Neural progenitor cell (in vitro differentiated cells): Measurements from ENCODE around the gene TGFB1. TPM values are rescaled to one million over a fixed set of nuclear protein-coding genes. Genes with fewer than 3 reads are reported as not detected.

Experiments
- DNase-seq: peaks from one replicate; pipeline ENCODE4 v3.0.0-alpha.2; 2016; ENCODE audit warnings: low spot score
- H2AFZ ChIP-seq: fragments of 200-600 bp; sonication (generic); replicated peaks from 2 replicates; pipeline ENCODE4 v1.6.1; 2016; ENCODE audit warnings: antibody characterized with exemption
- H3F3A ChIP-seq: fragments of 200-600 bp; sonication (generic); 2 replicates; pipeline ENCODE4 v1.6.1; 2016; ENCODE audit warnings: antibody characterized with exemption, low read depth
- H3K27ac ChIP-seq: fragments of 200-600 bp; sonication (generic); 2 replicates; pipeline ENCODE4 v1.5.1; 2016; ENCODE audit warnings: mild to moderate bottlenecking
- H3K27me3 ChIP-seq: fragments of 200-600 bp; sonication (generic); 2 replicates; pipeline ENCODE4 v1.6.1; 2016; ENCODE audit warnings: mild to moderate bottlenecking, moderate library complexity
- H3K36me3 ChIP-seq: fragments of 200-600 bp; sonication (generic); 2 replicates; pipeline ENCODE4 v1.5.1; 2016
- H3K4me1 ChIP-seq: fragments of 200-600 bp; sonication (generic); 2 replicates; pipeline ENCODE4 v1.6.1; 2016; ENCODE audit warnings: mixed run types
- H3K4me2 ChIP-seq: fragments of 200-600 bp; sonication (generic); 2 replicates; pipeline ENCODE4 v1.6.1; 2016
- H3K4me3 ChIP-seq: fragments of 200-600 bp; sonication (generic); 2 replicates; pipeline ENCODE4 v1.5.1; 2016
- H3K79me2 ChIP-seq: fragments of 200-600 bp; sonication (generic); 2 replicates; pipeline ENCODE4 v1.6.1; 2016; ENCODE audit warnings: low read depth
- H3K9ac ChIP-seq: fragments of 200-600 bp; sonication (generic); 2 replicates; pipeline ENCODE4 v1.6.1; 2016
- H3K9me3 ChIP-seq: fragments of 200-600 bp; sonication (generic); 2 replicates; pipeline ENCODE4 v1.5.1; 2016; ENCODE audit warnings: low read depth
- H4K20me1 ChIP-seq: fragments of 200-600 bp; sonication (generic); 2 replicates; pipeline ENCODE4 v1.6.1; 2016; ENCODE audit warnings: low read depth
- H3K27ac Mint-ChIP-seq: 3 replicates; pipeline ENCODE4 v1.8.0; 2021; ENCODE audit warnings: mixed read lengths
- H3K27me3 Mint-ChIP-seq: 2 replicates; pipeline ENCODE4 v1.8.0; 2022; ENCODE audit warnings: low read depth, mild to moderate bottlenecking, inconsistent platforms, moderate library complexity, mixed read lengths; ENCODE audit not compliant: insufficient read depth
- H3K36me3 Mint-ChIP-seq: 3 replicates; pipeline ENCODE4 v1.8.0; 2021; ENCODE audit warnings: mixed read lengths
- H3K4me1 Mint-ChIP-seq: 3 replicates; pipeline ENCODE4 v1.8.0; 2021; ENCODE audit warnings: mixed read lengths
- H3K4me3 Mint-ChIP-seq: 3 replicates; pipeline ENCODE4 v1.8.0; 2021; ENCODE audit warnings: mild to moderate bottlenecking, moderate library complexity, mixed read lengths
- H3K9me3 Mint-ChIP-seq: 3 replicates; pipeline ENCODE4 v1.8.0; 2020; ENCODE audit warnings: mixed read lengths
- EZH2 ChIP-seq: fragments of 200-600 bp; sonication (generic); IDR thresholded peaks from 2 replicates; pipeline ENCODE4 v1.6.1; 2017; ENCODE audit warnings: antibody characterized with exemption, mild to moderate bottlenecking, moderate library complexity
- EZH2phosphoT487 ChIP-seq: fragments of 200-600 bp; sonication (generic); IDR thresholded peaks from 2 replicates; pipeline ENCODE4 v1.6.1; 2017; ENCODE audit warnings: antibody characterized with exemption
- total RNA-seq: library from RNA; depleted of rRNA; stranded (reverse); fragments of >200 nt; gene quantifications from 2 replicates; pipeline ENCODE4 v1.2.3, GENCODE V29; 2015; ENCODE audit warnings: low replicate concordance
- TF ChIP-seq, protein P1 (sequence below): fragments of 200-600 bp; sonication (generic); IDR thresholded peaks from 2 replicates; pipeline ENCODE4 v1.5.1; 2017; ENCODE audit warnings: antibody characterized with exemption, mild to moderate bottlenecking

The TGFB1 gene
- total RNA-seq, 1 donor from 2014 or later = 0.65 TPM

DNA sequence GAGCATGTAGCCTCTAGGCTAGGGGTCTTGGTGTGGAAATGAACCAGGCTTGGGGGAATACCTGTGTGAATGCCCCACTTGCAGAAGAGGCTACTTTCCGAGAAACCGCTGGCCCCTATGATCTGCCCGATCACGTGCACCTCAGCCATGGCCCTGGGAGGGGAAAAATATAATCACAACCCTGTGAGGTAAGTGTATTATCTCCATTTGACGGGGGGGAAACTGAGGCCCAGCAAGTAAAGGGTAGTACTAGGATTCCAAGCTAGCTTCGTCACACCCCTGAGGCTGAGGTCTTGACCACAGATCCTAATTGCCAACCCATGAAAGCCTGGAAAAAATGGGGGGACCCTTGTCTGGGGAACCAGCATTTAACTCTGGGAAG is 9.6 kb upstream of the TGFB1 start:
- no peaks in the 10 kb centered on the region for H3K27me3 ChIP-seq
- H3K4me2 ChIP-seq = peak overlapping the region; percentile 71
- no peaks in the 10 kb centered on the region for H3K36me3 ChIP-seq
- DNase-seq = no peak
- H3K9me3 Mint-ChIP-seq = no peaks in the 10 kb centered on the region
- H3K36me3 Mint-ChIP-seq = peaks cover 5% of the 10 kb centered on the region
- H3K4me1 Mint-ChIP-seq = peaks cover 13% of the 10 kb centered on the region
- peak overlapping the region; percentile 79 for H3K4me3 ChIP-seq
- H3K9ac ChIP-seq = no peak overlapping the region
- TF ChIP-seq EZH2 (no peak), EZH2phosphoT487 (no peak)
- TF ChIP-seq, protein P1, sequence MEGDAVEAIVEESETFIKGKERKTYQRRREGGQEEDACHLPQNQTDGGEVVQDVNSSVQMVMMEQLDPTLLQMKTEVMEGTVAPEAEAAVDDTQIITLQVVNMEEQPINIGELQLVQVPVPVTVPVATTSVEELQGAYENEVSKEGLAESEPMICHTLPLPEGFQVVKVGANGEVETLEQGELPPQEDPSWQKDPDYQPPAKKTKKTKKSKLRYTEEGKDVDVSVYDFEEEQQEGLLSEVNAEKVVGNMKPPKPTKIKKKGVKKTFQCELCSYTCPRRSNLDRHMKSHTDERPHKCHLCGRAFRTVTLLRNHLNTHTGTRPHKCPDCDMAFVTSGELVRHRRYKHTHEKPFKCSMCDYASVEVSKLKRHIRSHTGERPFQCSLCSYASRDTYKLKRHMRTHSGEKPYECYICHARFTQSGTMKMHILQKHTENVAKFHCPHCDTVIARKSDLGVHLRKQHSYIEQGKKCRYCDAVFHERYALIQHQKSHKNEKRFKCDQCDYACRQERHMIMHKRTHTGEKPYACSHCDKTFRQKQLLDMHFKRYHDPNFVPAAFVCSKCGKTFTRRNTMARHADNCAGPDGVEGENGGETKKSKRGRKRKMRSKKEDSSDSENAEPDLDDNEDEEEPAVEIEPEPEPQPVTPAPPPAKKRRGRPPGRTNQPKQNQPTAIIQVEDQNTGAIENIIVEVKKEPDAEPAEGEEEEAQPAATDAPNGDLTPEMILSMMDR = no peak
- peak overlapping the region; percentile 97 for H3K4me3 Mint-ChIP-seq
- H3K4me1 ChIP-seq = no peaks in the 10 kb centered on the region
- H4K20me1 ChIP-seq = no peaks in the 10 kb centered on the region
- H3K79me2 ChIP-seq = peaks cover 25% of the 10 kb centered on the region
- H2AFZ ChIP-seq = peak overlapping the region; percentile 92
- H3F3A ChIP-seq = no peaks in the 10 kb centered on the region
- H3K27ac Mint-ChIP-seq = peak overlapping the region; percentile 100
- H3K9me3 ChIP-seq = no peaks in the 10 kb centered on the region
- H3K27me3 Mint-ChIP-seq = peaks cover 4% of the 10 kb centered on the region
- no peak overlapping the region for H3K27ac ChIP-seq

DNA sequence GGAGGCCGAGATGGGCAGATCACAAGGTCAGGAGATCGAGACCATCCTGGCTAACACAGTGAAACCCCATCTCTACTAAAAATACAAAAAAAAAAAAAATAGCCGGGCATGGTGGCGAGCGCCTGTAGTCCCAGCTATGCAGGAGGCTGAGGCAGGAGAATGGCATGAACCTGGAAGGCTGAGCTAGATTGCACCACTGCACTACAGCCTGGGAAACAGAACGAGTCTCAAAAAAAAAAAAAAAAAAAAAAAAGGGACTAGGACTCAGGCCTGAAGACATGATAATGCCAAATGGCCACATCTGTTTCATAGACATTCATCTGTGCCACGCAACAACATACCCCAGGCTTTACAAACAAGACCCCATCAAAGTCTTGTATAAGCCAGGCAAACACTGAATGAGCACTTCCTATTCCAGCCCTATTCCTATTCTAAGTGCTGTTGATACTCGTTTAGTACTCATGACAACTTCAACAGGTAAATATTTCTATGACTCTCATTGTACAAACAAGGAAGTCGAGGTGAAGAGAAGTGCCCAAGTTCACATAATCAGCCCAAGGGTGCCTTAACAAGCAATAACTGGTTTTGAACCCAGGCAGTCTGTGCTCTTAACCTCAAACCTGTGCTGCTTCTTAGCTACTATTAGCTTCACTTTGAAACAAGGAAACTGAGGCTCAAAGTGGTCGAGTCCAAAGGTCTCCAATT is 8.6 kb upstream of the TGFB1 start:
- no peaks in the 10 kb centered on the region for H3K9me3 Mint-ChIP-seq
- H3K27me3 Mint-ChIP-seq = peaks cover 4% of the 10 kb centered on the region
- DNase-seq = no peak
- Histone ChIP-seq H3K36me3 (no peaks in the 10 kb centered on the region), H3K4me3 (no peak overlapping the region), H3K9me3 (no peaks in the 10 kb centered on the region), H4K20me1 (no peaks in the 10 kb centered on the region), H3K27ac (no peak overlapping the region), H3K4me1 (no peaks in the 10 kb centered on the region), H3K9ac (no peak overlapping the region), H3K79me2 (peaks cover 25% of the 10 kb centered on the region), H3K27me3 (no peaks in the 10 kb centered on the region), H3K4me2 (no peak overlapping the region), H2AFZ (no peak overlapping the region), H3F3A (no peaks in the 10 kb centered on the region)
- TF ChIP-seq, protein P1 = no peak
- TF ChIP-seq EZH2 (no peak), EZH2phosphoT487 (no peak)
- H3K27ac Mint-ChIP-seq = no peak overlapping the region
- peak overlapping the region; percentile 97 for H3K4me3 Mint-ChIP-seq
- H3K4me1 Mint-ChIP-seq = peaks cover 13% of the 10 kb centered on the region
- peaks cover 5% of the 10 kb centered on the region for H3K36me3 Mint-ChIP-seq

DNA sequence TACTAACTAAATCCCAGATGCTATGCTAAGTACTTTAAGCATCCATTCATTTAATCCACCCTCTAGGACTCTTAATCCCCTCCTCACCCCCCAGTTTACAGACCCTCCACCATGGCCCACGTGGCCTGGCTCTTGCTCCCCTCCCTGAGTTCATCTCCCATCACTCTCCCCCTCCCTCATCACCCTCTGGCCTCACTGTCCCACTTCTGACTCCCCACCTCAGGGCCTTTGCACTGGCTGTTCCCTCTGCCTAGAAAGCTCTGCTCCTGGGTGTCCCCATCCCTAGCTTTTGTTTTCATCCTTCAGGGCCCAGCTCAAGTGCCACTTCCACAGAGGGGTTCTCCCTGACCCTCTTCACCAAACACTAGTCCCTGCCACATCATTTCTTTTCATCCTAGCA is 6.0 kb upstream of the TGFB1 start:
- Mint-ChIP-seq H3K36me3 (no peaks in the 10 kb centered on the region), H3K27ac (peak overlapping the region; percentile 37), H3K27me3 (peaks cover 7% of the 10 kb centered on the region), H3K4me3 (no peak overlapping the region), H3K9me3 (no peaks in the 10 kb centered on the region), H3K4me1 (peaks cover 8% of the 10 kb centered on the region)
- no peaks in the 10 kb centered on the region for H3K4me1 ChIP-seq
- H3F3A ChIP-seq = no peaks in the 10 kb centered on the region
- no peak overlapping the region for H2AFZ ChIP-seq
- H3K4me2 ChIP-seq = no peak overlapping the region
- no peak for TF ChIP-seq EZH2phosphoT487
- TF ChIP-seq, protein P1 = no peak
- TF ChIP-seq EZH2 = no peak
- no peak overlapping the region for H3K27ac ChIP-seq
- no peaks in the 10 kb centered on the region for H3K9me3 ChIP-seq
- H3K27me3 ChIP-seq = no peaks in the 10 kb centered on the region
- no peaks in the 10 kb centered on the region for H3K36me3 ChIP-seq
- H4K20me1 ChIP-seq = no peaks in the 10 kb centered on the region
- peaks cover 5% of the 10 kb centered on the region for H3K79me2 ChIP-seq
- no peak for DNase-seq
- no peak overlapping the region for H3K9ac ChIP-seq
- H3K4me3 ChIP-seq = no peak overlapping the region
